OCI-LY1 (cell line): ENCODE results near the gene SNAPC4.

Experiments used
- H2AFZ ChIP-seq: fragments of 200-600 bp; sonication (generic), shearing (Covaris generic); 2 replicates; pipeline ENCODE4 v1.6.0; 2014; ENCODE audit warnings: antibody characterized with exemption, mild to moderate bottlenecking, low read length
- H3F3A ChIP-seq: fragments of 200-600 bp; sonication (generic), shearing (Covaris generic); 2 replicates; pipeline ENCODE4 v1.6.0; 2014; ENCODE audit warnings: mild to moderate bottlenecking, antibody characterized with exemption, low read length, moderate library complexity; ENCODE audit not compliant: insufficient read depth
- H3K27ac ChIP-seq: fragments of 200-600 bp; sonication (generic); 2 replicates; pipeline ENCODE4 v1.5.1; 2014; ENCODE audit warnings: low read length, mixed run types, mild to moderate bottlenecking, low read depth; ENCODE audit not compliant: poor library complexity, severe bottlenecking
- H3K27me3 ChIP-seq: fragments of 200-600 bp; sonication (generic); 2 replicates; pipeline ENCODE4 v1.6.0; 2014; ENCODE audit warnings: antibody characterized with exemption, mild to moderate bottlenecking, low read length, moderate library complexity; ENCODE audit not compliant: insufficient read depth
- H3K36me3 ChIP-seq: fragments of 200-600 bp; sonication (generic); 2 replicates; pipeline ENCODE4 v1.6.1; 2014; ENCODE audit warnings: mild to moderate bottlenecking, antibody characterized with exemption, low read length, moderate library complexity, mixed read lengths; ENCODE audit not compliant: insufficient read depth
- H3K4me1 ChIP-seq: fragments of 200-600 bp; sonication (generic); 2 replicates; pipeline ENCODE4 v1.5.1; 2014; ENCODE audit warnings: mild to moderate bottlenecking, low read length, moderate library complexity; ENCODE audit not compliant: insufficient read depth, severe bottlenecking
- H3K4me2 ChIP-seq: fragments of 200-600 bp; sonication (generic), shearing (Covaris generic); 2 replicates; pipeline ENCODE4 v1.6.1; 2014; ENCODE audit warnings: low read length
- H3K4me3 ChIP-seq: fragments of 200-600 bp; sonication (generic); 2 replicates; pipeline ENCODE4 v1.5.1; 2014; ENCODE audit warnings: low read length, low read depth, mild to moderate bottlenecking, mixed read lengths; ENCODE audit not compliant: poor library complexity, severe bottlenecking
- H3K79me2 ChIP-seq: fragments of 200-600 bp; shearing (Covaris generic); 2 replicates; pipeline ENCODE4 v1.6.1; 2016; ENCODE audit warnings: mixed run types, low read length, mixed read lengths; ENCODE audit not compliant: insufficient read depth
- H3K9ac ChIP-seq: fragments of 200-600 bp; sonication (generic), shearing (Covaris generic); 2 replicates; pipeline ENCODE4 v1.6.1; 2014; ENCODE audit warnings: mild to moderate bottlenecking, low read length, mixed read lengths
- H3K9me2 ChIP-seq: fragments of 200-600 bp; sonication (generic), shearing (Covaris generic); 2 replicates; pipeline ENCODE4 v1.6.1; 2014; ENCODE audit warnings: low read depth, mild to moderate bottlenecking, low read length, mixed read lengths
- H3K9me3 ChIP-seq: fragments of 200-600 bp; shearing (Covaris generic); 2 replicates; pipeline ENCODE4 v1.6.1; 2014; ENCODE audit warnings: low read length, mixed read lengths
- H4K20me1 ChIP-seq: fragments of 200-600 bp; sonication (generic), shearing (Covaris generic); 2 replicates; pipeline ENCODE4 v1.6.0; 2016; ENCODE audit warnings: mild to moderate bottlenecking, low read length; ENCODE audit not compliant: insufficient read depth
- CTCF ChIP-seq: fragments of 200-600 bp; sonication (generic), shearing (Covaris generic); IDR thresholded peaks from 2 replicates; pipeline ENCODE4 v1.5.1; 2017; ENCODE audit warnings: mild to moderate bottlenecking, antibody characterized with exemption, low read length, moderate library complexity, mixed read lengths
- EZH2 ChIP-seq: fragments of 200-600 bp; sonication (generic), shearing (Covaris generic); IDR thresholded peaks from 2 replicates; pipeline ENCODE4 v1.8.0; 2017; ENCODE audit warnings: borderline replicate concordance, mixed run types, mild to moderate bottlenecking, antibody characterized with exemption, low read length, moderate library complexity, mixed read lengths

SNAPC4 gene

GRCh38 chr9:136373300-136374182, 26.4 kb downstream of the SNAPC4 start, which contains the start of gene CARD9:
Gene CARD9, minus strand, starts transcription at chr9:136373669. Its CDS starts 1,591 bp downstream, at chr9:136372078.
- no peaks in the 10 kb centered on the region for H4K20me1 ChIP-seq
- no peak within 1 kb of the TSS for H3K9ac ChIP-seq
- H3K9me3 ChIP-seq, result no peaks in the 10 kb centered on the region
- H3K9me2 ChIP-seq, result no peaks in the 10 kb centered on the region
- H3F3A ChIP-seq, result no peaks in the 10 kb centered on the region
- H3K4me1 ChIP-seq, result no peaks in the 10 kb centered on the region
- H3K4me2 ChIP-seq, result no peak within 1 kb of the TSS
- TF ChIP-seq EZH2 (no peak), CTCF (no peak)
- no peak within 1 kb of the TSS for H3K4me3 ChIP-seq
- no peak within 1 kb of the TSS for H2AFZ ChIP-seq
- no peaks in the 10 kb centered on the region for H3K79me2 ChIP-seq
- H3K27ac ChIP-seq, result no peak within 1 kb of the TSS
- H3K27me3 ChIP-seq, result peaks cover 10% of the 10 kb centered on the region; the same call in 1 of the 2 replicates
- H3K36me3 ChIP-seq, result peaks cover 30% of the 10 kb centered on the region

GRCh38 chr9:136372561-136373299, 27.2 kb downstream of the SNAPC4 start:
- no peak overlapping the region for H3K9ac ChIP-seq
- no peak overlapping the region for H3K27ac ChIP-seq
- H3K27me3 ChIP-seq, result peaks cover 10% of the 10 kb centered on the region; the same call in 1 of the 2 replicates
- no peaks in the 10 kb centered on the region for H3K79me2 ChIP-seq
- H3K4me2 ChIP-seq, result no peak overlapping the region
- H3K9me2 ChIP-seq, result no peaks in the 10 kb centered on the region
- no peaks in the 10 kb centered on the region for H3K4me1 ChIP-seq
- H4K20me1 ChIP-seq, result no peaks in the 10 kb centered on the region
- TF ChIP-seq CTCF, result no peak
- TF ChIP-seq EZH2, result no peak
- H2AFZ ChIP-seq, result no peak overlapping the region
- H3K36me3 ChIP-seq, result peaks cover 29% of the 10 kb centered on the region
- H3F3A ChIP-seq, result no peaks in the 10 kb centered on the region
- no peaks in the 10 kb centered on the region for H3K9me3 ChIP-seq
- no peak overlapping the region for H3K4me3 ChIP-seq

DNA sequence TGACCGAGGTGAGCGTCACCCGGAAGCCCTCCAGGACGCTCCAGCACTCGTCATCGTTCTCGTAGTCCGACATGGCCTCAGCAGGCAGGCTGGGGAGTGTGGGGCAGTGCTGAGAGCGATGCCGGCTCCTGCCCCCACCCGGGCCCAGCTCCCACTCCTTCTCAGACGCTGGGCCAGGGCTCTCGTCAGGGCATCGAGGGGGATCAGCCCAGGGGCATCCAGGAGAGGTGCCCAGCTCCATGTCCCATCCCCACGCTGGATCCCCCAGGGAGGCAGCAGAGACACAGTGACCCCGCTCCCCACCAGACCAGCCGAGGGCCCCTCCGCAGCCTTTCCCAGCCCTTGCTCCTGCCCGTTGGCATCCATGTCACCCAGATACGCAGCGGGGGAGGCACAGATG, 28.0 kb downstream of the SNAPC4 start:
- H3K9me3 ChIP-seq, result no peaks in the 10 kb centered on the region
- no peak overlapping the region for H2AFZ ChIP-seq
- H3K36me3 ChIP-seq, result peaks cover 25% of the 10 kb centered on the region
- H3K79me2 ChIP-seq, result no peaks in the 10 kb centered on the region
- H3K4me3 ChIP-seq, result no peak overlapping the region
- no peak overlapping the region for H3K27ac ChIP-seq
- TF ChIP-seq CTCF (no peak), EZH2 (no peak)
- H3K9ac ChIP-seq, result no peak overlapping the region
- H3K9me2 ChIP-seq, result no peaks in the 10 kb centered on the region
- no peaks in the 10 kb centered on the region for H3F3A ChIP-seq
- H4K20me1 ChIP-seq, result no peaks in the 10 kb centered on the region
- no peaks in the 10 kb centered on the region for H3K4me1 ChIP-seq
- no peak overlapping the region for H3K4me2 ChIP-seq
- H3K27me3 ChIP-seq, result peaks cover 10% of the 10 kb centered on the region; the same call in 1 of the 2 replicates
